DND-41 (cell line): ENCODE data around the gene CDCA7.
"Not testable (repeated sequence)": the region's sequence is repeated elsewhere in the genome, so short reads cannot be mapped to it uniquely, and the experiment has no call there.

Source experiments
- ATAC-seq: fragments of 200-7000 bp; cut with Tn5 transposase; 3 replicates; pipeline ENCODE4 v1.9.1; 2021; ENCODE audit warnings: low read depth; ENCODE audit not compliant: insufficient read depth
- DNase-seq: peaks from one replicate; pipeline ENCODE4 v3.0.0-alpha.2; 2020
- H2AFZ ChIP-seq: 2 replicates; pipeline ENCODE4 v1.6.0; 2012; ENCODE audit warnings: low read depth, low read length
- H3K27ac ChIP-seq: 2 replicates; pipeline ENCODE4 v1.5.1; 2012; ENCODE audit warnings: low read length, inconsistent platforms
- H3K27me3 ChIP-seq: fragments of 200-600 bp; sonication (generic); 2 replicates; pipeline ENCODE4 v1.6.0; 2012; ENCODE audit warnings: low read length, mild to moderate bottlenecking, inconsistent platforms; ENCODE audit not compliant: insufficient read depth, poor library complexity
- H3K36me3 ChIP-seq: 2 replicates; pipeline ENCODE4 v1.5.1; 2012; ENCODE audit warnings: low read length, inconsistent platforms; ENCODE audit not compliant: insufficient read depth
- H3K4me1 ChIP-seq: 2 replicates; pipeline ENCODE4 v1.5.1; 2012; ENCODE audit warnings: mild to moderate bottlenecking, low read length; ENCODE audit not compliant: insufficient read depth
- H3K4me2 ChIP-seq: 2 replicates; pipeline ENCODE4 v1.6.0; 2012; ENCODE audit warnings: mild to moderate bottlenecking, moderate library complexity, low read length, inconsistent platforms; ENCODE audit not compliant: insufficient read depth
- H3K4me3 ChIP-seq, 2 experiments: fragments of 200-600 bp in 1 of 2; shearing (Covaris generic) in 1 of 2; 2 replicates each; pipeline ENCODE4 v1.5.1; 2012 to 2016; ENCODE audit warnings: inconsistent platforms in 2 of 2, low read length in 2 of 2, mild to moderate bottlenecking in 2 of 2, low read depth in 1 of 2, moderate library complexity in 1 of 2
- H3K79me2 ChIP-seq: 2 replicates; pipeline ENCODE4 v1.6.0; 2012; ENCODE audit warnings: low read length, inconsistent platforms; ENCODE audit not compliant: insufficient read depth
- H3K9ac ChIP-seq: 2 replicates; pipeline ENCODE4 v1.6.0; 2012; ENCODE audit warnings: low read depth, mild to moderate bottlenecking, inconsistent platforms, low read length, moderate library complexity
- H3K9me3 ChIP-seq: 2 replicates; pipeline ENCODE4 v1.5.1; 2012; ENCODE audit warnings: low read length, moderate library complexity, mild to moderate bottlenecking, inconsistent platforms; ENCODE audit not compliant: insufficient read depth, severe bottlenecking
- H4K20me1 ChIP-seq: 2 replicates; pipeline ENCODE4 v1.6.0; 2012; ENCODE audit warnings: low read length; ENCODE audit not compliant: insufficient read depth
- CTCF ChIP-seq: IDR thresholded peaks from 2 replicates; pipeline ENCODE4 v1.5.1; 2012; ENCODE audit warnings: borderline replicate concordance, low read length, moderate library complexity, mild to moderate bottlenecking; ENCODE audit not compliant: poor library complexity, severe bottlenecking; ENCODE audit errors: extremely low read depth
- EZH2 ChIP-seq: IDR thresholded peaks from 3 replicates; pipeline ENCODE4 v1.6.1; 2012; ENCODE audit warnings: borderline replicate concordance, low read depth, mild to moderate bottlenecking, moderate library complexity, low read length, inconsistent platforms; ENCODE audit not compliant: severe bottlenecking

CDCA7 gene

DNA sequence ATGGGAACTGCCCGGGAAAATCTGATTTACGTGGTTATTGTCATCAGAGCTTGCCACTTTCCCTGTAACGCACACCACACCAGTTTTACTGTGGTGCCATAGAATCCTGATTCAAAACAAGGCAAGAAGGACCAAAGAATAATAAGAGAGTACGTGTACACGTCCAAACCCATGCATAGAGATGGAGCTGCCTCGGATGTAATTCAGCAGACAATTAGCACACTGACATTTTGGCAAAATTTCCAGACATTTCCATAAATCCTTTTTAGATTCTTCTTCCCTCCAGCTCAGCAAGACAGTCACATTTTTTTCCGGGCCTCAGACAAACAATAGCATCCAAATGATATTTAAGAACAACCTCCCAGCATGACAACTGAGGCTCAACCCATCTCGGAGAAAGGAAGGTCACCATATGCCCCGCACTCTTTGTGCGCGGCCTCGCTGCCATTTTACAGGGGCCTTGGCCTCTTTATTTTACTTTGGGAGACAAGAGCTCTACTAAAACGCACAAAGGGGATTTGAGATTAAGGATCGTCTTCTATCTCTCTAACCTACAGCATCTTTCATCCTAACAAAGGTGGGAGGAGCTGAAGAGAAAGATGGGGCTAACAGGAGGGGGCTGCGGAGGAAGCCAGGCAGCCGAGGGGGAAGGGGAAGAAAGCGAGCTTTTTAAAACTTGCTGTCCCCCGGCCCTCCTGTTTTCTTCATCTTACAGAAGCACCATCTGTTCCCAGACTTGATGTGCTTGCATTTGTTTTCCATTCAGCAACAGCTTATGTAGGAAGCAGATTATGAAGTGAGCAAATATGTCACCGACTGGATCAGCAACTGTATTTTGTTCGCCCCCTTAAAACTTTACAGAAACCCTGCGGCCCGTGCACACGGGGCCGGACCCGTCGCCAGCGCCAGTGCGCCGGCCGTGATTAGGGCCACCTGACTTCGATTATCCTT lies 61.0 kb downstream of the CDCA7 start:
- no peak overlapping the region for H3K27ac ChIP-seq
- no peaks in the 10 kb centered on the region for H3K9me3 ChIP-seq
- no peaks in the 10 kb centered on the region for H3K4me1 ChIP-seq
- H3K4me3 ChIP-seq = no peak overlapping the region
- H3K9ac ChIP-seq = no peak overlapping the region
- TF ChIP-seq CTCF (no peak), EZH2 (no peak)
- no peaks in the 10 kb centered on the region for H3K36me3 ChIP-seq
- H4K20me1 ChIP-seq = no peaks in the 10 kb centered on the region
- no peak overlapping the region for H3K4me2 ChIP-seq
- DNase-seq (no peak), ATAC-seq (no peak)
- H3K79me2 ChIP-seq = no peaks in the 10 kb centered on the region
- no peaks in the 10 kb centered on the region for H3K27me3 ChIP-seq
- H2AFZ ChIP-seq = no peak overlapping the region

GRCh38 chr2:173416415-173417152 lies 61.9 kb downstream of the CDCA7 start:
- not testable (repeated sequence) for H3K9me3 ChIP-seq, H3K27me3 ChIP-seq, H3K36me3 ChIP-seq, H3K9ac ChIP-seq, ATAC-seq, H2AFZ ChIP-seq, H3K4me1 ChIP-seq, H3K4me2 ChIP-seq, H3K79me2 ChIP-seq, H4K20me1 ChIP-seq, H3K27ac ChIP-seq, H3K4me3 ChIP-seq, DNase-seq

GRCh38 chr2:173417341-173417740 lies 62.7 kb downstream of the CDCA7 start:
- Histone ChIP-seq H3K27me3 (no peaks in the 10 kb centered on the region), H3K4me2 (no peak overlapping the region), H4K20me1 (no peaks in the 10 kb centered on the region), H3K9ac (no peak overlapping the region), H2AFZ (no peak overlapping the region), H3K4me3 (no peak overlapping the region), H3K4me1 (no peaks in the 10 kb centered on the region), H3K79me2 (no peaks in the 10 kb centered on the region), H3K36me3 (no peaks in the 10 kb centered on the region), H3K27ac (no peak overlapping the region), H3K9me3 (no peaks in the 10 kb centered on the region)
- DNase-seq = no peak
- no peak for TF ChIP-seq EZH2
- TF ChIP-seq CTCF = no peak
- ATAC-seq = no peak

- DNase-seq (no peak), ATAC-seq (no peak)
- H3K9ac ChIP-seq = no peak overlapping the region
- H3K27ac ChIP-seq = no peak overlapping the region
- no peak overlapping the region for H3K4me3 ChIP-seq
- H3K79me2 ChIP-seq = no peaks in the 10 kb centered on the region
- H3K4me2 ChIP-seq = no peak overlapping the region
- H3K27me3 ChIP-seq = no peaks in the 10 kb centered on the region
- no peaks in the 10 kb centered on the region for H3K36me3 ChIP-seq
- H2AFZ ChIP-seq = no peak overlapping the region
- no peaks in the 10 kb centered on the region for H3K4me1 ChIP-seq
- H4K20me1 ChIP-seq = no peaks in the 10 kb centered on the region
- H3K9me3 ChIP-seq = no peaks in the 10 kb centered on the region
- TF ChIP-seq EZH2 (no peak), CTCF (no peak)
These were observed 63.1 kb downstream of the CDCA7 start for GRCh38 chr2:173417802-173418201.
